ENCODE measurements around the gene SLC7A14.

The SLC7A14 gene

DNA sequence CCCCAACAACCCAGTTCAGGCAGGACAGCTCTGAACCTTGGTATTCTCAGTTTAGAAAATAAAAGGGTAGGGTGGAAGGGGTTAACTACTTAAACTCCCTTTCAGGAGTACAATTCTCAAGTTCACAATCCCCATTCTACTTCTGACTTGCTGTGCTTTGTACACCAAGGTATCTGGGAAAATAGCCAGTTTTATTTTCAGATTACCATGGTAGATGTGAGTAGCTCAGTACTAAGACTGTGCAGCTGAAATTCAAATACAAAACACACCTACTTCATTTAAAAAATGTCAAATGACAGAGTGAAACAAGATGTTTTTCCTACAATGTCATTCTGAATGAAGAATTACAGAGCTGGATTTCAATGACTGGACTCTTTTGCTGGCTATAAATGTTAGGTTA is 27.4 kb downstream of the SLC7A14 start:
- Histone ChIP-seq H3K4me2 (no peak overlapping the region), H3K36me3 (no peaks in the 10 kb centered on the region), H3K4me3 (no peak overlapping the region), H3K9ac (no peak overlapping the region), H3K4me1 (peaks cover 0 to under 1% (median 0%) of the 10 kb centered on the region in 10 experiments; a peak in 2 of 20 replicates), H3K27me3 (no peaks in the 10 kb centered on the region), H3K27ac (no peak overlapping the region), H3K9me3 (replicated peaks in 1 of 11) (no peaks in the 10 kb centered on the region), H4K20me1 (no peaks in the 10 kb centered on the region)
- no peak for TF ChIP-seq Cebpa-rat (IDR thresholded peaks at IDR 0.05)

DNA sequence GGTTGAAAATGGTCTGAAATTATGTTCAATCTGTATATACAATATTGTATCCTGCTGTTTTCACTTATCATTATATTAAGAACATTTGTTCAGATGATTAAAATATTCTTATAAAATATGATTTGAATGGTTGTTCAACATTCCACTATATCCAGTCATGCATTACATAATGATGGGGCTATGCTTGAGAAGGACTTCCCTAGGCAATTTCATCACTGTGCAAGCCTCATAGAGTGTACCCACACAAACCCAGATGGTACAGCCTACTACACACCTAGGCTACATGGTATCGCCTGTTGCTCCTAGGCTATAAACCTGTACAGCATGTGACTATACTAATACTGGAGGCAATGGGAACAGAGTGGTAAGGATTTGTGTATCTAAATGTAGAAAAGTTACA is 30.5 kb downstream of the SLC7A14 start:
- Histone ChIP-seq H3K4me1 (peaks cover 0 to 6% (median 2%) of the 10 kb centered on the region in 10 experiments; a peak in 14 of 20 replicates), H3K4me2 (no peak overlapping the region), H3K27me3 (no peaks in the 10 kb centered on the region), H3K4me3 (no peak overlapping the region), H4K20me1 (no peaks in the 10 kb centered on the region), H3K27ac (no peak overlapping the region), H3K9ac (no peak overlapping the region), H3K36me3 (no peaks in the 10 kb centered on the region), H3K9me3 (replicated peaks in 1 of 11) (no peaks in the 10 kb centered on the region)
- TF ChIP-seq Cebpa-rat (IDR thresholded peaks at IDR 0.05): no peak

DNA sequence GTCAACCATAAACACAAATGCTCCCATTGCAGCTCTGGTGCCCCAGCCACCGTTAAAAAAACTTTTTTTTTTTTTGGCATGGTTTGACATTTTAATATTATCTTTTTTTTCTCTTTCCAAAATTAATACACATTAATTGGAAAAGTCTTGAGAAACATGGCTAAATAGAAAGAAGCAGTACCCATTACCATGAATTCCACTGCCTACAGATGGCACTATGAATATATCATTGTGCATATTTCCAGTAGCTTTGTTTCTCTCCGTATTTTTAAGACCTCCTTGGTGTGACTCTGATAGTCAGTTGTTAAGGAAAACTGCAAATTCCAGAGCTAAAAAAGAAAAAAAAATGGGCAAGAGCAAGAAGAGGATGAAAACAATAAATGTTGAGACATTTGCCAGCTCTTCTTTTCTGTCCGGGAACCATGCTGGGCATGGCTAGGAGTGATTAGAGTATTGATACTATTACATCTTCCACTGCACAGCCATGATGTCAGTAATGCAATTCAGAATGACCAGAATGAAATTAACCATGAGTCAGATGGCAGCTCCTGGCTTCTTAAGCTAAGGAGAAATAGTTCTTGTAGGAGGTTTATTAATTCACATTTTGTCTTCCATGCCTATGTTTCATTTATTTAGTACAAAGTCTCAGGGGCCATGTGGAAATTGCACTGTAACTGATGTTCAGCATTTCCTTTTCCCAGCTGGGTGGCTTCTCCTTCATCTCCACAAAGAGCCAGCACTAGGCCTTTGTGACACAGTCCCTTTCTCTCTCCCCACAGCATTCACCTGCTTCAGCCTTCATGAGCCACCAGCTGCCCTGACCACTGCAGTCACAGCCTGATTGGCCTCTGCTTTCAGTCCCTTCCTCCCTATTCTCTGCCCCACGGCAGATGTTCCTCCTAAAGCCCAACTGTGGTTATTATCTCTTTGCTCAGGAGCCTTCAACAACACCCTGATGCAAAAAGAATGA is 31.8 kb downstream of the SLC7A14 start:
- Histone ChIP-seq H3K27ac (no peak overlapping the region), H3K9me3 (replicated peaks in 1 of 11) (no peaks in the 10 kb centered on the region), H3K4me1 (peaks cover 10 to 18% (median 15%) of the 10 kb centered on the region in 10 experiments), H3K9ac (no peak overlapping the region), H4K20me1 (no peaks in the 10 kb centered on the region), H3K4me3 (no peak overlapping the region), H3K36me3 (no peaks in the 10 kb centered on the region), H3K27me3 (no peaks in the 10 kb centered on the region), H3K4me2 (no peak overlapping the region)
- no peak for TF ChIP-seq Cebpa-rat (IDR thresholded peaks at IDR 0.05)

DNA sequence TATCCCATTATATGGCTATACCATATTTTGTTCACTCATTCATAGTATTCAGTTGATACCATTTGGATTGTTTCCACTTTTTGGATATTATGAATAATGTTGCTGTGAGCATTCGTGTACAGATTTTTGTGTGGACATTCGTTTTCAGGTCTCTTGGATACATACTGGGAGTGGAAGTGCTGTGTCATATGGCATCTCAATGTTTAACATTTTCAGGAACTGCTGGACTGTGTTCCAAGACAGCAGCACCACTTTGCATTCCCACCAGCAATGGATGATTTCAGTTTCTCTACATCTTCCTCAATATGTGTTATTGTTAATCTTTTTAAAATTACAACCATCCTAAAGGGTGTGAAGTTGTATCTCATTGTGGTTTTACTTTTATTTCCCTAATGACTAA is 34.6 kb downstream of the SLC7A14 start:
- no peaks in the 10 kb centered on the region for H3K36me3 ChIP-seq
- no peaks in the 10 kb centered on the region for H3K27me3 ChIP-seq
- H3K9ac ChIP-seq: no peak overlapping the region
- no peak for TF ChIP-seq Cebpa-rat (IDR thresholded peaks at IDR 0.05)
- H3K9me3 ChIP-seq (replicated peaks in 1 of 11): no peaks in the 10 kb centered on the region
- H3K4me3 ChIP-seq: no peak overlapping the region
- H4K20me1 ChIP-seq: no peaks in the 10 kb centered on the region
- H3K27ac ChIP-seq: no peak overlapping the region
- H3K4me1 ChIP-seq: peaks cover 11 to 30% (median 26%) of the 10 kb centered on the region in 10 experiments
- no peak overlapping the region for H3K4me2 ChIP-seq

DNA sequence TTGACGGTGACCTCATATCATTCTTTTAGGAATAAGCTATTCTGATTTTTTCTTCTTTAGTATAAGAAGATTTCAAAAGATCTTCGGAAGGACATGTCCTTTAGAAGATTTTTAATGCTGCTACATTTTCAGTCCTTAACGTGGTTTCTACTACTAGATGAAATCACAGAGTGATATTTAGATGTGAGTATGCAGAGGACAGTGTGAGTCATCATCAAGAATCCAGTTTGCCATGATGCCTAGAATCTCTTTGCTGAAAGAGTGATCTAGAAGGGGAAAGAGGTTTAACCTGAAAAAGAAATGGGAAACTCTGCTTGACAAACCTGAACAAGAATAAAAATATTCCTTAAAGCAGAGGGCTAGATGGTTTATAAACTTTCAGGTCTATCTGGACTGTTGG is 43.2 kb downstream of the SLC7A14 start:
- Histone ChIP-seq H3K36me3 (no peaks in the 10 kb centered on the region), H4K20me1 (no peaks in the 10 kb centered on the region), H3K9ac (no peak overlapping the region), H3K9me3 (replicated peaks in 1 of 11) (no peaks in the 10 kb centered on the region), H3K4me3 (no peak overlapping the region), H3K27ac (no peak overlapping the region), H3K4me2 (no peak overlapping the region), H3K27me3 (no peaks in the 10 kb centered on the region), H3K4me1 (no peaks in the 10 kb centered on the region)
- TF ChIP-seq Cebpa-rat (IDR thresholded peaks at IDR 0.05): no peak

DNA sequence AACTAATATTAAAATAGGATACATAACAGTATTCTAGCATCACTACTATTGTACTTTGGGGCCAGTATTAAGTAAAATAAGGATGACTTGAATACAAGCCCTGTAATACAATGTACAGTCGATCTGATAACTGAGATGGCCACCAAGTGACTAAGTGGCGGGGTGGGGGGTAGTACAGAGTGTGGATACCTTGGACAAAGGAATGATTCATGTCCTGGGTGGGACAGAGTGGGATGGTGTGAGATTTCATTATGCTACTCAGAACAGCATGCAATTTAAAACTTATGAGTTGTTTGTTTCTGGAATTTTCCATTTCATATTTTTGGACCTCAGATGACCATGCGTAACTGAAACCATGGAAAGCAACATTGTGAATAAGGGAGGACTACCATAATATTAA is 46.0 kb downstream of the SLC7A14 start:
- no peak overlapping the region for H3K9ac ChIP-seq
- H4K20me1 ChIP-seq: no peaks in the 10 kb centered on the region
- no peaks in the 10 kb centered on the region for H3K36me3 ChIP-seq
- no peaks in the 10 kb centered on the region for H3K4me1 ChIP-seq
- H3K27ac ChIP-seq: no peak overlapping the region
- no peak overlapping the region for H3K4me2 ChIP-seq
- H3K4me3 ChIP-seq: no peak overlapping the region
- no peaks in the 10 kb centered on the region for H3K9me3 ChIP-seq (replicated peaks in 1 of 11)
- H3K27me3 ChIP-seq: no peaks in the 10 kb centered on the region
- no peak for TF ChIP-seq Cebpa-rat (IDR thresholded peaks at IDR 0.05)

DNA sequence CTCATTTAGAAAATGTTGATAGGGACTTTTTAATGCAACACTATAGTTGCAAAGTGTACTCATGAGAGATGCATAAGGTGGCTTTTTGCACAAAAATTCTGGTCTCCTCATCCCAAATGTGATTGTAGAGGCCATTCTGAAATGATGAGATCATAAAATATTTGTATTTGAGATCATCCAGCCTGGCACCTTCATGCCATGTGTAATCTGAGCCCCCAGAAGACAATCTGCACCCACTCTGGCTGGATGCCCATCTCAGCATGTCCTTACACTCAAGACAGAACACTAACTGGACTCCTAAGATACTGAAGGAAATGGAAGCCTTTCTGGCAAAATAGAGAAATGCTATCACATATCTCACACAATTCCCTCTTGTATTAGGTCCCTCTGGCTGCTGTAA is 49.2 kb downstream of the SLC7A14 start:
- no peaks in the 10 kb centered on the region for H3K27me3 ChIP-seq
- no peak for TF ChIP-seq Cebpa-rat (IDR thresholded peaks at IDR 0.05)

DNA sequence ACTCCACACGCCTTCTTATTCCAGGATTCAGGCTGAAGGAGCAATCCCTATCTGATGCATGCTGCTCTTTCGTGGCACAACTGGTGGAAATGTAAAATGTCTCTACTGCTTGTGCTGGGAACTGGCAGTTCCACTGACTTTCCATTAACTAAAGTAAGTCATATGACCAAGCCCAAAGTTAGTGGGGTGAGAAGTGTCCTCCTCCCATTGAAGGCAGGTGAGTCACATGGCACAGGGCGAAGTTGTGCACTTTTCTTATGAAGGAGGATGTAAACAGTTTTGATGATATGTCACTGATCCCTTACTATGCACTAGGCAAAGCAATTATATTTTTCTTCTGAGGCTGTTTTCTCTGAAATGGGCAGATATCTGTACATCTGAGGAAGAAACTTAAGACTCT is 51.6 kb downstream of the SLC7A14 start:
- Histone ChIP-seq H3K27ac (no peak overlapping the region), H3K27me3 (no peaks in the 10 kb centered on the region), H3K9me3 (replicated peaks in 1 of 11) (no peaks in the 10 kb centered on the region), H3K9ac (no peak overlapping the region), H3K4me3 (no peak overlapping the region), H3K36me3 (no peaks in the 10 kb centered on the region), H3K4me2 (no peak overlapping the region), H3K4me1 (no peaks in the 10 kb centered on the region), H4K20me1 (no peaks in the 10 kb centered on the region)
- TF ChIP-seq Cebpa-rat (IDR thresholded peaks at IDR 0.05): no peak

More for the DNA sequence above, 49.2 kb downstream of the SLC7A14 start:
- Histone ChIP-seq H3K4me2 (no peak overlapping the region), H4K20me1 (no peaks in the 10 kb centered on the region), H3K9ac (no peak overlapping the region), H3K27ac (no peak overlapping the region), H3K4me1 (no peaks in the 10 kb centered on the region), H3K4me3 (no peak overlapping the region), H3K36me3 (no peaks in the 10 kb centered on the region), H3K9me3 (replicated peaks in 1 of 11) (no peaks in the 10 kb centered on the region)

DNA sequence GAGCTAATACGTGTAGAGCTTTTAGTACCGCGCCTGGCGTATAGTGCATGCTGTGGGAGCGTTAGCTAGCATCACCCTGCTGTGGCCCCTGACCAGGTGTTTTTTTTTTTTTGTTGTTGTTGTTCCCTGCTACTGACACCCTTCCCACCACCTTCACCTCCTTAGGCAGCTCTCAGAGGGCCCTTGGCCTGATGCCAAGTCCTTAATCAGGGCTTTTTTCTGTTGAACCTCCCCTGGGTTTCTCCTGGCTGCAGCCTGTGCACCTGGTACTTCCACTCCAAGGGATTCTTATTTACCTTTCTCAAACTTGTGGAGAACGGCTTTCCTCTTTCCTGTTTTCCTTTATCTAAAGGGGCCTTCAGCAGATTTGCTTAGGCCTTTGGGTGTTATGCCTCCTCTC is 53.3 kb downstream of the SLC7A14 start:
- TF ChIP-seq Cebpa-rat (IDR thresholded peaks at IDR 0.05): no peak
- no peak overlapping the region for H3K27ac ChIP-seq
- H3K36me3 ChIP-seq: no peaks in the 10 kb centered on the region
- no peaks in the 10 kb centered on the region for H4K20me1 ChIP-seq
- no peaks in the 10 kb centered on the region for H3K4me1 ChIP-seq
- H3K9me3 ChIP-seq (replicated peaks in 1 of 11): no peaks in the 10 kb centered on the region
- no peaks in the 10 kb centered on the region for H3K27me3 ChIP-seq
- no peak overlapping the region for H3K4me3 ChIP-seq
- no peak overlapping the region for H3K4me2 ChIP-seq
- no peak overlapping the region for H3K9ac ChIP-seq
